Measurements from ENCODE around the gene ABCC4.
A peak's percentile ranks its signal among the peaks of the same experiment; 100 is the strongest.

Gene ABCC4

GRCh38 chr13:95237310-95237870 lies 63.9 kb downstream of the ABCC4 start:
- no peak overlapping the region for H3K4me3 ChIP-seq (ENCODE audit: low read length)
- TF ChIP-seq, protein P1, sequence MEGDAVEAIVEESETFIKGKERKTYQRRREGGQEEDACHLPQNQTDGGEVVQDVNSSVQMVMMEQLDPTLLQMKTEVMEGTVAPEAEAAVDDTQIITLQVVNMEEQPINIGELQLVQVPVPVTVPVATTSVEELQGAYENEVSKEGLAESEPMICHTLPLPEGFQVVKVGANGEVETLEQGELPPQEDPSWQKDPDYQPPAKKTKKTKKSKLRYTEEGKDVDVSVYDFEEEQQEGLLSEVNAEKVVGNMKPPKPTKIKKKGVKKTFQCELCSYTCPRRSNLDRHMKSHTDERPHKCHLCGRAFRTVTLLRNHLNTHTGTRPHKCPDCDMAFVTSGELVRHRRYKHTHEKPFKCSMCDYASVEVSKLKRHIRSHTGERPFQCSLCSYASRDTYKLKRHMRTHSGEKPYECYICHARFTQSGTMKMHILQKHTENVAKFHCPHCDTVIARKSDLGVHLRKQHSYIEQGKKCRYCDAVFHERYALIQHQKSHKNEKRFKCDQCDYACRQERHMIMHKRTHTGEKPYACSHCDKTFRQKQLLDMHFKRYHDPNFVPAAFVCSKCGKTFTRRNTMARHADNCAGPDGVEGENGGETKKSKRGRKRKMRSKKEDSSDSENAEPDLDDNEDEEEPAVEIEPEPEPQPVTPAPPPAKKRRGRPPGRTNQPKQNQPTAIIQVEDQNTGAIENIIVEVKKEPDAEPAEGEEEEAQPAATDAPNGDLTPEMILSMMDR (conservative IDR thresholded peaks at IDR 0.05; ENCODE audit: low read depth, low read length) = no peak
- DNase-seq (ENCODE audit: low read depth) = no peak

GRCh38 chr13:95236774-95237173 lies 64.5 kb downstream of the ABCC4 start:
- no peak for DNase-seq (ENCODE audit: low read depth)
- no peak overlapping the region for H3K4me3 ChIP-seq (ENCODE audit: low read length)
- TF ChIP-seq, protein P1 (conservative IDR thresholded peaks at IDR 0.05; ENCODE audit: low read depth, low read length) = no peak

GRCh38 chr13:95235974-95236373 lies 65.3 kb downstream of the ABCC4 start:
- H3K4me3 ChIP-seq (ENCODE audit: low read length) = no peak overlapping the region
- no peak for DNase-seq (ENCODE audit: low read depth)
- TF ChIP-seq, protein P1 (conservative IDR thresholded peaks at IDR 0.05; ENCODE audit: low read depth, low read length) = no peak

GRCh38 chr13:95235199-95235756 lies 66.0 kb downstream of the ABCC4 start:
- TF ChIP-seq, protein P1 (conservative IDR thresholded peaks at IDR 0.05; ENCODE audit: low read depth, low read length) = no peak

DNA sequence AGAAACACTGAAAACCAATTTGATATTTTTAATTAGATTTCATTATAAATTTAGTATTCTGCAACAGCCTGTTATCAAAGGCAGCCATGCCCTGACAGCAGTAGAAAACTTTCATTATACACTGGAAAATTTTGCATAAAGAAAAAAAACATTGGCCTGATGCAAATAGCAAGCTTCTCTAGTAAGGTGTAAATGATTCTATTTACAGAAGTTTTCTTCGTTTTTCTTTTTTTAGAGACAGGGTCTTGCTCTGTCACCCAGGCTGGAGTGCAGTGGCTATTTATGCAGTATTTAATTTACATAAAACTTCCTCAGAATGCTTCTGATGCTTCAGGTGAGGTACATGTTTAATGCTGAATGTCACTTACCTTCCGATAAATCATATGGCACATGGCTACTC lies 67.0 kb downstream of the ABCC4 start:
- DNase-seq (ENCODE audit: low read depth) = no peak
- no peak overlapping the region for H3K4me3 ChIP-seq (ENCODE audit: low read length)

More at GRCh38 chr13:95235199-95235756, 66.0 kb downstream of the ABCC4 start:
- DNase-seq (ENCODE audit: low read depth) = peak; percentile 8
- no peak overlapping the region for H3K4me3 ChIP-seq (ENCODE audit: low read length)

GRCh38 chr13:95233026-95233635 lies 68.1 kb downstream of the ABCC4 start:
- H3K4me3 ChIP-seq (ENCODE audit: low read length) = no peak overlapping the region
- no peak for DNase-seq (ENCODE audit: low read depth)
- TF ChIP-seq, protein P1 (conservative IDR thresholded peaks at IDR 0.05; ENCODE audit: low read depth, low read length) = no peak

More for the DNA sequence above, 67.0 kb downstream of the ABCC4 start:
- TF ChIP-seq, protein P1 (conservative IDR thresholded peaks at IDR 0.05; ENCODE audit: low read depth, low read length) = no peak

DNA sequence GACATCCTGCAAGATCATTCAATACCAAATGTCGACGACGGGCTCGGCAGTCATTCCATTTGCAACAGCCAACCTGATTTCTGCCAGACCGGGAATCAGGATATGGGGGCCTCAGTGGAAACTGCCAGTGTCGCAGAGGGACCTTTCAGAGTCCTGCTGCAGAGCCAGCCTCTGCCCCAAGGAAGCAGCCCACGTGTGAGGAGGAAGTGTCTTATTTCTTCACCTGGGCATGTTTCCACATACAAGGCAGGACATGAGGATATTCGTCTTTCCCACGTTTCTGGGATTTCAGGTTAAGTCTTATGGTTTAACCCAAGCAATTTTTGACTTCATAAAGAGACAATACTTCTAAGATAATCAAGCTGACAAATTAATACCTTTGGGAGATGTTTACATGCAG lies 69.9 kb downstream of the ABCC4 start:
- TF ChIP-seq, protein P1 (conservative IDR thresholded peaks at IDR 0.05; ENCODE audit: low read depth, low read length) = no peak
- DNase-seq (ENCODE audit: low read depth) = no peak
- H3K4me3 ChIP-seq (ENCODE audit: low read length) = no peak overlapping the region

Measured in retinal pigment epithelial cell (primary cell).